GM10266 (cell line): ENCODE measurements around the gene FAM83C.

Source experiments
- DNase-seq: peaks from one replicate; pipeline ENCODE4 v3.0.0; 2012; ENCODE audit errors: extremely low spot score
- TF ChIP-seq, protein P1 (sequence below): IDR thresholded peaks from 2 replicates; pipeline ENCODE4 v1.5.1; 2012; ENCODE audit warnings: mild to moderate bottlenecking, low read depth; ENCODE audit not compliant: control insufficient read depth, insufficient read depth; ENCODE audit errors: missing control alignments

Gene FAM83C

DNA sequence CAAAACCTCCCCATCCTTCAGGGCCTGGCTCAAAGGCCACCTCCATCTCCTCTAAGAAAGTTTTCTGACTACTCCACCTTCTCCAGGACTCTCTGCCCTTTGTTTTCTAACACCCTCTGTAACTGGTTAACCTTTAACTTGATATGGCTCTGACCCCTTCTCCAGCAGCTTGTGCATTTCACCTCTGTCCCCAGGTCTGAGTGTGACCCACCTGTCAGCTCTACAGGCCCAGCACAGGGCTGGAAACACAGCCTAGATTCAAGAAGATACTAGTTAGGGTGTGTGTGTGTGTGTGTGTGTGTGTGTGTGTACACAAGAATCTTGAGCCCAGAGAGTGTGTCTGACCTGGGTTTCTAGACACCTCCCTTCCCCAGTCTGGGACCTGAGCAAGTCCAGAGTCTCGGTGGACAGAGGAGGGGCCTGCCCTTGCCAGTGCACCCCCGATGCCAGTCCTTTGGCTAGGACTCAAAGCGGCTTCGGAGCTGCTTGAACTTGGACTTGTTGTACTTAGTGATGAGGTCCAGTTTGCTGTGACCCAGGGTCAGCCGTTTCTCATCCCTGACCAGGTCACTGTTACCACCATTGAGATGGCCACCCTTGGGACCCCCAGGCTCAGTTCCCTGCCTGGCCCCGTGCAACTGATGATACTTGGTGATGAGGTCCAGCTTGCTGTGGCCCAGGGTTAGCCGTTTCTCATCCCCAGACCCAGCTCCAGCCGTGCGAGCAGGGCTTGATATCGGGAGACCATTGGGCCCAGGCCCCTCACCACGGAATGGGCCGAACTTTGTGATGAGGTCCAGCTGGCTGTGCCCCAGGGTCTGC lies 5.9 kb downstream of the FAM83C start:
- DNase-seq = no peak
- TF ChIP-seq, protein P1, sequence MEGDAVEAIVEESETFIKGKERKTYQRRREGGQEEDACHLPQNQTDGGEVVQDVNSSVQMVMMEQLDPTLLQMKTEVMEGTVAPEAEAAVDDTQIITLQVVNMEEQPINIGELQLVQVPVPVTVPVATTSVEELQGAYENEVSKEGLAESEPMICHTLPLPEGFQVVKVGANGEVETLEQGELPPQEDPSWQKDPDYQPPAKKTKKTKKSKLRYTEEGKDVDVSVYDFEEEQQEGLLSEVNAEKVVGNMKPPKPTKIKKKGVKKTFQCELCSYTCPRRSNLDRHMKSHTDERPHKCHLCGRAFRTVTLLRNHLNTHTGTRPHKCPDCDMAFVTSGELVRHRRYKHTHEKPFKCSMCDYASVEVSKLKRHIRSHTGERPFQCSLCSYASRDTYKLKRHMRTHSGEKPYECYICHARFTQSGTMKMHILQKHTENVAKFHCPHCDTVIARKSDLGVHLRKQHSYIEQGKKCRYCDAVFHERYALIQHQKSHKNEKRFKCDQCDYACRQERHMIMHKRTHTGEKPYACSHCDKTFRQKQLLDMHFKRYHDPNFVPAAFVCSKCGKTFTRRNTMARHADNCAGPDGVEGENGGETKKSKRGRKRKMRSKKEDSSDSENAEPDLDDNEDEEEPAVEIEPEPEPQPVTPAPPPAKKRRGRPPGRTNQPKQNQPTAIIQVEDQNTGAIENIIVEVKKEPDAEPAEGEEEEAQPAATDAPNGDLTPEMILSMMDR = no peak

DNA sequence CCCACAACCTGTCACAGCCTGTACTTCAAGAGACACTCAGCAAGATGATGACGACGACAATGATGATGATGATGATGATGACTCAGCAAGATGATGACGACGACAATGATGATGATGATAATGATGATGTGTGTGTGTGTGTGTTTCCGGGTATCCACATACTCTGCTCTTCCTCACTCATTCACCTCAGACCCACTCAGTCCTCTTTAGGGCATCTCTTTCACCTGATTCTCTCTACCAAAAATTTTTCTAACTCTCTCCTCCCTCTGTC lies 6.5 kb downstream of the FAM83C start:
- TF ChIP-seq, protein P1 = no peak
- no peak for DNase-seq

DNA sequence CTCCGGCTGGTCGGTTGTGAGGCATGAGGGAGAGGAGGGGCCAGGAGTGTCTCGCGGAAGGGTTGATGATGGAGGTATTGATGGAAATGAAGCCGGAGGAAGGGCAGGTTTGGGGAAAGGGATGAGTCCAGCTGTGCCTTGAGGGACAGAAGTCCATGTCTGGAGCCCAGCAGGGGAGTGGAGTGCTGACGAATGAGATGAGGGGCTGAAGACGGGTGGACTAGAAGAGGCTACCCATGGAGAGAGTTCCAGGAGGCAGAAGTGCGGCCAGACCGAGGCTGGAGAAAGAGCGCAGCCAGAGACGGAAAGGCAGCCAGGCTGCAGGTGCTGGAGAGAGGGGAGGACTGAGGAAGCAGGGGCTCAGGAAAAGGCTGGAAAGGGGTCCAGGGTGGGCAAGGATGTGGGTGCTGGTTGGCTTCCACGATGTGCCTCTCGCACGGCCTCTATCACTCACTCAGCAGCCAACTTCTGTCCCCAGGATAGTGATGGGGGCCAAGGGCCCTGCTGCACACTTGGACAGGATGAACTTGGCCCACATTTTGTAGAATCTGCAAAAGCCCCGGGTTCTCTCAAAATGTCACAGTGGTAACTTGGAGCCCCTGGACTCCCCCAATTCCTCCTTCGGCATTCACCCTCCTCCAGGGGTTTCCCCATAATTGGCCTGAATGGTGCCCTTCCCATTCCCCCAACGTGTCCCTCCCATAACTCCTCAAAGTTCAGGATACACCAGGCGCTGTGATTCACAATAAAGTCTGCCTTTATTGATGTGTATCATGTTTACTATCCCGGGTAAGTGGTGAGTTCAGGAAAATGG lies 7.0 kb downstream of the FAM83C start:
- DNase-seq = no peak
- TF ChIP-seq, protein P1 = no peak

DNA sequence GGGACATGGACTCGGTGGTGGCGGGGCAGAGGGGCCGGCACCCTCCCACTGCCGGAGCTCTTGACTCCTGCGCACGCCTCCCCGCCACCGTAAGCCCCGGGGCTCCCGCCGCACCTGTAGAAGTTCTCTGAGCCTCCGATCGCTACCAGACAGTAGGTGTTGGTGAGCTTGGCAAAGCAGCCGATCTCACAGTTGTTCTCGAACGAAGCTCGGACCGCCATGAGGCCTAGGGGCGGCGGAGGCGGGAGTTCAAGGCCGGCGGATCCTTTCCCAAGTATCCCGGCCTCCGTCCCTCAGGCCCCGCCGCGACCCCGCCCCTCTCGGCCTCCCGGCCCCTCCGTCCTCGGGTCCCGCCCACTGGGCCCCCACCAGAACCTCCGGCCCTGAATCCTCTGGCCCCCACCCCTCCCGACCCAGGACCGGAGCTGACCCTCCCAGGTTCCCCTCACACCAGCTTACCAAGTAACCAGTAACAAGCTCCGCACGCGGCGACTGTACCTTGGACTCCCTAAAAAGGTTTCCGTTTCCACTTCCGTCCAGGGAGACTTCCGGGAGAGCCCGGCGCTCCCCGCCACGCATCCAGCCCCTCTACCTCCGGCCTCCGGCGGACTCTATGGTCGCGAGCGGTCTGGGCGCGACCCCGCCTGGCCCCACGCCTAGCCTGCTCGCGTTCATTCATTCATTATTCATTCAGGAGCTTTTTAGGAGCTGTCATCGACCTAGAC lies 7.8 kb downstream of the FAM83C start, which contains the start of gene EIF6:
TSS of gene EIF6 (minus strand) at position 506 of the 725 bp plus-strand sequence. CDS start at position 221, 285 bp downstream.
- peak; percentile 93 for DNase-seq

DNA sequence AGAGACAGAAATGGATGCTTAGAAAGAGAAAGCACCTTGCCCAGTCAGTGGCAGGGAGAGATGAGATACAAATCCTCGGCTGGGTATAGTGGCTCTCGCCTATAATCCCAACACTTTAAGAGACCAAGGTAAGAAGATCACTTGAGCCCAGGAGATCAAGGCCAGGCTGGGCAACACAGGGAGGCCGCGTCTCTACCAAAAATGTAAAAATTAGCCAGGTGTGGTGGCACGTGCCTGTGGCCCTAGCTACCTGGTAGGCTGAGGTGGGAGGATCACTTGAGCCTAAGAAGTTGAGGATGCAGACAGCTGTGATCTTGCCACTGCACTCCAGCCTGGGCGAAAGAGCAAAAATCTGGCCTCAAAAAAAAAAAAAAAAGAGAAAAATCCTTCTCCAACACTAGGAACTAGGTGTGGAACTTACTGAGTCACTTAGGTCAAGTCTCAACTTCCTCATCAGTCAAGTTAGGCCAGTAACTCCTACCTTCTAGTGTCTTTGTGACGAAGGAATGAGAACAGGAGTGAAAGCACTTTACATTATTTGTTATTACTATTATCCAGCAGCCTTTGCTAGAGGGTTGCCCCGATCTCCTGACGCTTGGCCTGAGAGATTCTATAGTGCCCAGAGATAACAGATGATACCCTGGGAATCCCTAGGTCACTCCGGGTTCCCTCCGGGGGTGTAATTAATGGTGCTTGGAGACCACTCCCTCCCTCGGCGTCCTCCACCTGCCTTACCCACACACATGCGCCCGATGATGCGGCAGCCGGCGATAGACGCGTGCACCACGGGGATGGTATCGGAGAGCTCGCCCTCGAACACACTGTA lies 8.6 kb downstream of the FAM83C start:
- TF ChIP-seq, protein P1 = no peak
- no peak for DNase-seq

More for the DNA sequence above, 7.8 kb downstream of the FAM83C start, which contains the start of gene EIF6:
- TF ChIP-seq, protein P1 = no peak

DNA sequence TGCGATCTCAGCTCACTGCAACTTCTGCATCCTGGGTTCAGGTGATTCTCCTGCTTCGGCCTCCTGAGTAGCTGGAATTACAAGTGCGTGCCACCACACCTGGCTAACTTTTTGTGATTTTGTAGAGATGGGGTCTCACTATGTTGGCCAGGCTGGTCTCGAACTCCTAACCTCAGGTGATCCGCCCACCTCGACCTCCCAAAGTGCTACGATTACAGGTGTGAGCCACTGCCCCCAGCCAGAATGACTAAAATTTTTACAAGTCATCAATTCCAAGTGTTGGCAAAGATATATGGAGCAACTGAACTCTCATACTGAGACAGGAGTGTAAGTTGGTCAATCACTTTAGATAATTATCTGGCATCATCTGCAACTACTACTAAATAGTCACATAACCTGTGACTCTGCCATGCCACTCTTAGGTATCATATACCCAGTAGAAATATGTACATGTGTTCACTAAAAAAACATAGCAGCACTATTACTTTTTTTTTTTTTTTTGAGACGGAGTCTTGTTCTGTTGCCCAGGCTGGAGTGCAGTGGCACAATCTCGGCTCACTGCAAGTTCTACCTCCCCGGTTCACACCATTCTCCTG lies 10.6 kb downstream of the FAM83C start:
- DNase-seq = no peak
- TF ChIP-seq, protein P1 = no peak
